GM23338 (cell line): ENCODE results near the gene MAP1LC3B. TPM values are rescaled to one million over a fixed set of nuclear protein-coding genes. Genes with fewer than 3 reads are reported as not detected.

Source experiments
- ATAC-seq: fragments of 200-7000 bp; cut with Tn5 transposase; 3 replicates; pipeline ENCODE4 v1.9.1; 2020
- DNase-seq: peaks from one replicate; pipeline ENCODE4 v3.0.0-alpha.2; 2015; ENCODE audit warnings: low spot score
- H2AFZ ChIP-seq: fragments of 200-600 bp; sonication (generic); 2 replicates; pipeline ENCODE4 v1.8.0; 2016; ENCODE audit warnings: antibody characterized with exemption, mild to moderate bottlenecking, moderate library complexity
- H3F3A ChIP-seq: fragments of 200-600 bp; sonication (generic); replicated peaks from 2 replicates; pipeline ENCODE4 v1.8.0; 2017; ENCODE audit warnings: antibody characterized with exemption, mixed run types, low read depth
- H3K27ac ChIP-seq: fragments of 200-600 bp; sonication (generic); 2 replicates; pipeline ENCODE4 v1.6.1; 2016; ENCODE audit warnings: low read depth
- H3K27me3 ChIP-seq: fragments of 200-600 bp; sonication (generic); 2 replicates; pipeline ENCODE4 v1.8.0; 2016; ENCODE audit warnings: mild to moderate bottlenecking, mixed run types, moderate library complexity; ENCODE audit not compliant: insufficient read depth
- H3K36me3 ChIP-seq: fragments of 200-600 bp; sonication (generic); 2 replicates; pipeline ENCODE4 v1.8.0; 2016; ENCODE audit warnings: mild to moderate bottlenecking; ENCODE audit not compliant: insufficient read depth
- H3K4me1 ChIP-seq: fragments of 200-600 bp; sonication (generic); 2 replicates; pipeline ENCODE4 v1.8.0; 2016; ENCODE audit warnings: mild to moderate bottlenecking, moderate library complexity; ENCODE audit not compliant: insufficient read depth
- H3K4me2 ChIP-seq: fragments of 200-600 bp; sonication (generic); 2 replicates; pipeline ENCODE4 v1.7.1; 2017; ENCODE audit warnings: mixed run types
- H3K4me3 ChIP-seq: fragments of 200-600 bp; sonication (generic); 2 replicates; pipeline ENCODE4 v1.6.1; 2016; ENCODE audit warnings: mixed run types
- H3K79me2 ChIP-seq: fragments of 200-600 bp; sonication (generic); replicated peaks from 2 replicates; pipeline ENCODE4 v1.8.0; 2017; ENCODE audit warnings: mild to moderate bottlenecking; ENCODE audit not compliant: insufficient read depth
- H3K9me2 ChIP-seq: fragments of 200-600 bp; sonication (generic); 2 replicates; pipeline ENCODE4 v1.8.0; 2017; ENCODE audit not compliant: insufficient read depth
- H4K20me1 ChIP-seq: fragments of 200-600 bp; sonication (generic); replicated peaks from 2 replicates; pipeline ENCODE4 v1.8.0; 2017; ENCODE audit warnings: mild to moderate bottlenecking; ENCODE audit not compliant: insufficient read depth
- H3K27ac Mint-ChIP-seq: 2 replicates; pipeline ENCODE4 v1.8.0; 2020; ENCODE audit warnings: inconsistent platforms, mild to moderate bottlenecking, moderate library complexity, mixed read lengths
- H3K27me3 Mint-ChIP-seq: 3 replicates; pipeline ENCODE4 v1.8.0; 2022; ENCODE audit warnings: low read depth, mild to moderate bottlenecking, moderate library complexity, mixed read lengths, inconsistent platforms; ENCODE audit not compliant: insufficient read depth, poor library complexity
- H3K36me3 Mint-ChIP-seq: 3 replicates; pipeline ENCODE4 v1.8.0; 2021; ENCODE audit warnings: low read depth, mild to moderate bottlenecking, inconsistent platforms, moderate library complexity, mixed read lengths
- H3K4me1 Mint-ChIP-seq: 3 replicates; pipeline ENCODE4 v1.8.0; 2020; ENCODE audit warnings: mild to moderate bottlenecking, inconsistent platforms, mixed read lengths
- H3K4me3 Mint-ChIP-seq: 3 replicates; pipeline ENCODE4 v1.8.0; 2021; ENCODE audit warnings: moderate library complexity, mild to moderate bottlenecking, inconsistent platforms, mixed read lengths
- H3K9me3 Mint-ChIP-seq: 3 replicates; pipeline ENCODE4 v1.8.0; 2020; ENCODE audit warnings: moderate library complexity, mild to moderate bottlenecking, inconsistent platforms, mixed read lengths
- EZH2 ChIP-seq: fragments of 200-600 bp; sonication (generic); IDR thresholded peaks from one replicate; pipeline ENCODE4 v1.8.0; 2017; ENCODE audit warnings: antibody characterized with exemption, mild to moderate bottlenecking, low read depth; ENCODE audit not compliant: unreplicated experiment
- NANOG ChIP-seq: IDR thresholded peaks from 2 replicates; pipeline ENCODE4 v1.6.1; 2016; ENCODE audit warnings: antibody characterized with exemption, borderline replicate concordance
- POLR2AphosphoS5 ChIP-seq: IDR thresholded peaks from 2 replicates; pipeline ENCODE4 v1.6.1; 2016; ENCODE audit warnings: antibody characterized with exemption, low read depth
- ZNF331 ChIP-seq: fragments of 250-450 bp; sonication (Bioruptor Pico); IDR thresholded peaks from 2 replicates; pipeline ENCODE4 v1.5.0; 2020; ENCODE audit warnings: low read depth, mild to moderate bottlenecking, moderate library complexity
- polyA plus RNA-seq: library from polyadenylated mRNA; unstranded; fragments of >200 nt; fragmentation: Nextera tagmentation; extraction: Ambion mirVana; gene quantifications from 2 replicates; pipeline ENCODE4 v1.2.1, GENCODE V29; 2016
- total RNA-seq: library from RNA; depleted of rRNA; stranded (reverse); fragments of >200 nt; shearing (Covaris generic); gene quantifications from 2 replicates; pipeline ENCODE4 v1.2.3, GENCODE V29; 2014
- TF ChIP-seq, protein P1 (sequence below), 2 experiments: fragments of 200-600 bp in 1 of 2; sonication (generic) in 1 of 2; conservative IDR thresholded peaks; 2 replicates each; pipeline versions ENCODE4 v1.5.1 to v1.6.1; 2016 to 2017; ENCODE audit warnings: antibody characterized with exemption in 2 of 2, low read depth in 2 of 2, mild to moderate bottlenecking in 2 of 2, moderate library complexity in 1 of 2
- TF ChIP-seq, protein P2 (sequence below): IDR thresholded peaks from one replicate; pipeline ENCODE4 v1.6.1; 2018; ENCODE audit warnings: antibody characterized with exemption; ENCODE audit not compliant: unreplicated experiment
- TF ChIP-seq, protein P3 (sequence below): IDR thresholded peaks from 2 replicates; pipeline ENCODE4 v1.6.1; 2016; ENCODE audit warnings: antibody characterized with exemption
- TF ChIP-seq, protein P4 (sequence below): fragments of 250-450 bp; sonication (Bioruptor Pico); IDR thresholded peaks from 2 replicates; pipeline ENCODE4 v1.5.0; 2020; ENCODE audit warnings: mild to moderate bottlenecking, moderate library complexity

MAP1LC3B gene
- total and polyA plus RNA-seq, 2 experiments from 2014 or later = 35.9 to 80.2 TPM

DNA sequence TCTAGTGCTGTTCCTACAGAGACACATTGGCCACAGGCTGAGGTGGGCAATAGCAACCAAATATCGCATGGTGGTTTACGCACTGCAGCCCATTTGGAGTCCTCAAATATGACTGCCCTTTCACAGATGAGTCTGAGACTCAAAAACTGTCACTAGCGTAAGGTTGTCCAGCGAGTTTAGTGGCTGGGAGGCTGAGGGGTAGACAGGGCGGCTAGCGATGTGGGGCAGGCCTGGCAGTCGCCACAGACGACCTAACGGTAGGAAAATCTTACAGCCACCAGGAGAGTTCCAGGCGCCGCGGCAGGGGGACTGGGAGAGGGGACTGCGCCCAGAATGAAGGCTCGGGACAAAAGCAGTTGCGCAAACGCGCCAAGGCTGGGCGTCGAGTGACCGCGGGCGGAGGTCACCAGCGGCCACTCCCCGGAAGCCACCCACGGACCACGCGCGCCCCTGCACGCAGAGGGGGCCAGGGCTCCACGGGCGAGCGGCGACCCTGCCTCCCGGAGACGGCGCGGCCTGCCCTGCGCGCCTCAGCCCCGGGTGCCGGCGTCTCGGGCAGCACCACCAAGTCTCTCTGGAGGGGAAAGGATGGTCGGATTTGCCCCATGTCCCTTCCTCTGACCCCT lies 699 bp upstream of the MAP1LC3B start (continued):
- TF ChIP-seq, protein P1, sequence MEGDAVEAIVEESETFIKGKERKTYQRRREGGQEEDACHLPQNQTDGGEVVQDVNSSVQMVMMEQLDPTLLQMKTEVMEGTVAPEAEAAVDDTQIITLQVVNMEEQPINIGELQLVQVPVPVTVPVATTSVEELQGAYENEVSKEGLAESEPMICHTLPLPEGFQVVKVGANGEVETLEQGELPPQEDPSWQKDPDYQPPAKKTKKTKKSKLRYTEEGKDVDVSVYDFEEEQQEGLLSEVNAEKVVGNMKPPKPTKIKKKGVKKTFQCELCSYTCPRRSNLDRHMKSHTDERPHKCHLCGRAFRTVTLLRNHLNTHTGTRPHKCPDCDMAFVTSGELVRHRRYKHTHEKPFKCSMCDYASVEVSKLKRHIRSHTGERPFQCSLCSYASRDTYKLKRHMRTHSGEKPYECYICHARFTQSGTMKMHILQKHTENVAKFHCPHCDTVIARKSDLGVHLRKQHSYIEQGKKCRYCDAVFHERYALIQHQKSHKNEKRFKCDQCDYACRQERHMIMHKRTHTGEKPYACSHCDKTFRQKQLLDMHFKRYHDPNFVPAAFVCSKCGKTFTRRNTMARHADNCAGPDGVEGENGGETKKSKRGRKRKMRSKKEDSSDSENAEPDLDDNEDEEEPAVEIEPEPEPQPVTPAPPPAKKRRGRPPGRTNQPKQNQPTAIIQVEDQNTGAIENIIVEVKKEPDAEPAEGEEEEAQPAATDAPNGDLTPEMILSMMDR (conservative IDR thresholded peaks at IDR 0.05; ENCODE audit: low read depth in 2 of 2) = no peak
- no peak for TF ChIP-seq POLR2AphosphoS5
- TF ChIP-seq EZH2 = no peak
- TF ChIP-seq, protein P2, sequence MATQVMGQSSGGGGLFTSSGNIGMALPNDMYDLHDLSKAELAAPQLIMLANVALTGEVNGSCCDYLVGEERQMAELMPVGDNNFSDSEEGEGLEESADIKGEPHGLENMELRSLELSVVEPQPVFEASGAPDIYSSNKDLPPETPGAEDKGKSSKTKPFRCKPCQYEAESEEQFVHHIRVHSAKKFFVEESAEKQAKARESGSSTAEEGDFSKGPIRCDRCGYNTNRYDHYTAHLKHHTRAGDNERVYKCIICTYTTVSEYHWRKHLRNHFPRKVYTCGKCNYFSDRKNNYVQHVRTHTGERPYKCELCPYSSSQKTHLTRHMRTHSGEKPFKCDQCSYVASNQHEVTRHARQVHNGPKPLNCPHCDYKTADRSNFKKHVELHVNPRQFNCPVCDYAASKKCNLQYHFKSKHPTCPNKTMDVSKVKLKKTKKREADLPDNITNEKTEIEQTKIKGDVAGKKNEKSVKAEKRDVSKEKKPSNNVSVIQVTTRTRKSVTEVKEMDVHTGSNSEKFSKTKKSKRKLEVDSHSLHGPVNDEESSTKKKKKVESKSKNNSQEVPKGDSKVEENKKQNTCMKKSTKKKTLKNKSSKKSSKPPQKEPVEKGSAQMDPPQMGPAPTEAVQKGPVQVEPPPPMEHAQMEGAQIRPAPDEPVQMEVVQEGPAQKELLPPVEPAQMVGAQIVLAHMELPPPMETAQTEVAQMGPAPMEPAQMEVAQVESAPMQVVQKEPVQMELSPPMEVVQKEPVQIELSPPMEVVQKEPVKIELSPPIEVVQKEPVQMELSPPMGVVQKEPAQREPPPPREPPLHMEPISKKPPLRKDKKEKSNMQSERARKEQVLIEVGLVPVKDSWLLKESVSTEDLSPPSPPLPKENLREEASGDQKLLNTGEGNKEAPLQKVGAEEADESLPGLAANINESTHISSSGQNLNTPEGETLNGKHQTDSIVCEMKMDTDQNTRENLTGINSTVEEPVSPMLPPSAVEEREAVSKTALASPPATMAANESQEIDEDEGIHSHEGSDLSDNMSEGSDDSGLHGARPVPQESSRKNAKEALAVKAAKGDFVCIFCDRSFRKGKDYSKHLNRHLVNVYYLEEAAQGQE = no peak
- no peak for TF ChIP-seq ZNF331 (CRISPR knock-in tag)
- TF ChIP-seq NANOG = no peak
- TF ChIP-seq, protein P3, sequence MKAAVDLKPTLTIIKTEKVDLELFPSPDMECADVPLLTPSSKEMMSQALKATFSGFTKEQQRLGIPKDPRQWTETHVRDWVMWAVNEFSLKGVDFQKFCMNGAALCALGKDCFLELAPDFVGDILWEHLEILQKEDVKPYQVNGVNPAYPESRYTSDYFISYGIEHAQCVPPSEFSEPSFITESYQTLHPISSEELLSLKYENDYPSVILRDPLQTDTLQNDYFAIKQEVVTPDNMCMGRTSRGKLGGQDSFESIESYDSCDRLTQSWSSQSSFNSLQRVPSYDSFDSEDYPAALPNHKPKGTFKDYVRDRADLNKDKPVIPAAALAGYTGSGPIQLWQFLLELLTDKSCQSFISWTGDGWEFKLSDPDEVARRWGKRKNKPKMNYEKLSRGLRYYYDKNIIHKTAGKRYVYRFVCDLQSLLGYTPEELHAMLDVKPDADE = no peak

DNA sequence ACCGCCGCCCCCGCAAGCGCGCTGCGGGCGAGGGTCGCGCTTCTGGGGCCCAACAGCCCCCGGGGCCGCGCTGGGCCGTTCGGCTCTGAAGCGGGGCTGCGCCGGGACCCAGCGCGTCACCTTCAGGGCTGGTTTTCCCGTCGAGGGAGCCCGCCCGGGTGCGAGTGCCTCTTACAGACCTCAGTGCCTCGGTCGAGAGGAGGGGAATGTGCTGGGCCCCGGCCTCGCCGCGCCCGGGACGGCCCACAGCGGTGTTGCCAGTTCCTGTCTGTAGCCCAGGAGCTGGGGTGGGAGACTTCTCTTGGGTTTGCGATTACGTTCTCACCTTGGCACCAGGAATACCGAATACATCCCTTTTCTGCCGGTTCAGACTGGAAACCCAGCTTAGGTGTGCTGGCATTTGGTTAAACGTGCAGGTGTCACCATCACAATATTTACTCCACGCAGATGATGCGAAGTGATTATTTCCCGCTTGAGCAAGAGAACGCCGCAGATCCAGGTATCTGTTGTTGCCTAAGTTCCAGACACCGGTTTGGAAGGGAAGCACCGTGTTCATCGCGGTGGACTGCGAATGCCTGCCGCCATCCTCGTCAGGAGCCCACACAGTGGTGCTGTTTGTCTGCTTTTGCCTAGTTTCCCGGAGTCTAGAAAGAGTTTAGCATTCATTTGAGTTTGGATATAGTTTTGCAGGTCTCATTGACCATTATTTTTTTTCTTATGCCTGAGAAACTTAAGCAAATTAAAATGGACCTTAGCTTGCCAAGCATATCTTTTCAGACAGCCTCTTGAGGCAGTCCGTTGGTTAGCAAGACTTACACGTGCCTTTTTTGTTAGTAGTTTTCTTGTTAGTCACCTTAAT lies 914 bp downstream of the MAP1LC3B start:
- 0 out of 2 replicates have a peak overlapping the region, but pooled peaks have one; percentile 80 for H3K27ac Mint-ChIP-seq
- no peaks in the 10 kb centered on the region for H3K27me3 ChIP-seq
- H3K4me1 Mint-ChIP-seq = peaks cover 26% of the 10 kb centered on the region
- H3K36me3 Mint-ChIP-seq = peaks cover 3% of the 10 kb centered on the region; the same call in 2 of the 3 replicates
- H3K4me2 ChIP-seq = peak overlapping the region; percentile 94
- no peak overlapping the region for H3K27ac ChIP-seq
- no peaks in the 10 kb centered on the region for H3K36me3 ChIP-seq
- H4K20me1 ChIP-seq = peaks cover 40% of the 10 kb centered on the region
- H3K4me3 ChIP-seq = peak overlapping the region; percentile 79
- H3K27me3 Mint-ChIP-seq = peaks cover 12% of the 10 kb centered on the region
- 0 out of 2 replicates have a peak, but pooled peaks cover 10% of the 10 kb centered on the region for H3F3A ChIP-seq
- H3K9me2 ChIP-seq = no peaks in the 10 kb centered on the region
- peaks cover 51% of the 10 kb centered on the region for H3K79me2 ChIP-seq
- peaks cover 12% of the 10 kb centered on the region for H3K4me1 ChIP-seq
- ATAC-seq (peak; percentile 15), DNase-seq (peak; percentile 71)
- peak overlapping the region; percentile 88 for H3K4me3 Mint-ChIP-seq
- H2AFZ ChIP-seq = no peak overlapping the region
- no peaks in the 10 kb centered on the region; the same call in 2 of the 3 replicates for H3K9me3 Mint-ChIP-seq
- TF ChIP-seq, protein P4, sequence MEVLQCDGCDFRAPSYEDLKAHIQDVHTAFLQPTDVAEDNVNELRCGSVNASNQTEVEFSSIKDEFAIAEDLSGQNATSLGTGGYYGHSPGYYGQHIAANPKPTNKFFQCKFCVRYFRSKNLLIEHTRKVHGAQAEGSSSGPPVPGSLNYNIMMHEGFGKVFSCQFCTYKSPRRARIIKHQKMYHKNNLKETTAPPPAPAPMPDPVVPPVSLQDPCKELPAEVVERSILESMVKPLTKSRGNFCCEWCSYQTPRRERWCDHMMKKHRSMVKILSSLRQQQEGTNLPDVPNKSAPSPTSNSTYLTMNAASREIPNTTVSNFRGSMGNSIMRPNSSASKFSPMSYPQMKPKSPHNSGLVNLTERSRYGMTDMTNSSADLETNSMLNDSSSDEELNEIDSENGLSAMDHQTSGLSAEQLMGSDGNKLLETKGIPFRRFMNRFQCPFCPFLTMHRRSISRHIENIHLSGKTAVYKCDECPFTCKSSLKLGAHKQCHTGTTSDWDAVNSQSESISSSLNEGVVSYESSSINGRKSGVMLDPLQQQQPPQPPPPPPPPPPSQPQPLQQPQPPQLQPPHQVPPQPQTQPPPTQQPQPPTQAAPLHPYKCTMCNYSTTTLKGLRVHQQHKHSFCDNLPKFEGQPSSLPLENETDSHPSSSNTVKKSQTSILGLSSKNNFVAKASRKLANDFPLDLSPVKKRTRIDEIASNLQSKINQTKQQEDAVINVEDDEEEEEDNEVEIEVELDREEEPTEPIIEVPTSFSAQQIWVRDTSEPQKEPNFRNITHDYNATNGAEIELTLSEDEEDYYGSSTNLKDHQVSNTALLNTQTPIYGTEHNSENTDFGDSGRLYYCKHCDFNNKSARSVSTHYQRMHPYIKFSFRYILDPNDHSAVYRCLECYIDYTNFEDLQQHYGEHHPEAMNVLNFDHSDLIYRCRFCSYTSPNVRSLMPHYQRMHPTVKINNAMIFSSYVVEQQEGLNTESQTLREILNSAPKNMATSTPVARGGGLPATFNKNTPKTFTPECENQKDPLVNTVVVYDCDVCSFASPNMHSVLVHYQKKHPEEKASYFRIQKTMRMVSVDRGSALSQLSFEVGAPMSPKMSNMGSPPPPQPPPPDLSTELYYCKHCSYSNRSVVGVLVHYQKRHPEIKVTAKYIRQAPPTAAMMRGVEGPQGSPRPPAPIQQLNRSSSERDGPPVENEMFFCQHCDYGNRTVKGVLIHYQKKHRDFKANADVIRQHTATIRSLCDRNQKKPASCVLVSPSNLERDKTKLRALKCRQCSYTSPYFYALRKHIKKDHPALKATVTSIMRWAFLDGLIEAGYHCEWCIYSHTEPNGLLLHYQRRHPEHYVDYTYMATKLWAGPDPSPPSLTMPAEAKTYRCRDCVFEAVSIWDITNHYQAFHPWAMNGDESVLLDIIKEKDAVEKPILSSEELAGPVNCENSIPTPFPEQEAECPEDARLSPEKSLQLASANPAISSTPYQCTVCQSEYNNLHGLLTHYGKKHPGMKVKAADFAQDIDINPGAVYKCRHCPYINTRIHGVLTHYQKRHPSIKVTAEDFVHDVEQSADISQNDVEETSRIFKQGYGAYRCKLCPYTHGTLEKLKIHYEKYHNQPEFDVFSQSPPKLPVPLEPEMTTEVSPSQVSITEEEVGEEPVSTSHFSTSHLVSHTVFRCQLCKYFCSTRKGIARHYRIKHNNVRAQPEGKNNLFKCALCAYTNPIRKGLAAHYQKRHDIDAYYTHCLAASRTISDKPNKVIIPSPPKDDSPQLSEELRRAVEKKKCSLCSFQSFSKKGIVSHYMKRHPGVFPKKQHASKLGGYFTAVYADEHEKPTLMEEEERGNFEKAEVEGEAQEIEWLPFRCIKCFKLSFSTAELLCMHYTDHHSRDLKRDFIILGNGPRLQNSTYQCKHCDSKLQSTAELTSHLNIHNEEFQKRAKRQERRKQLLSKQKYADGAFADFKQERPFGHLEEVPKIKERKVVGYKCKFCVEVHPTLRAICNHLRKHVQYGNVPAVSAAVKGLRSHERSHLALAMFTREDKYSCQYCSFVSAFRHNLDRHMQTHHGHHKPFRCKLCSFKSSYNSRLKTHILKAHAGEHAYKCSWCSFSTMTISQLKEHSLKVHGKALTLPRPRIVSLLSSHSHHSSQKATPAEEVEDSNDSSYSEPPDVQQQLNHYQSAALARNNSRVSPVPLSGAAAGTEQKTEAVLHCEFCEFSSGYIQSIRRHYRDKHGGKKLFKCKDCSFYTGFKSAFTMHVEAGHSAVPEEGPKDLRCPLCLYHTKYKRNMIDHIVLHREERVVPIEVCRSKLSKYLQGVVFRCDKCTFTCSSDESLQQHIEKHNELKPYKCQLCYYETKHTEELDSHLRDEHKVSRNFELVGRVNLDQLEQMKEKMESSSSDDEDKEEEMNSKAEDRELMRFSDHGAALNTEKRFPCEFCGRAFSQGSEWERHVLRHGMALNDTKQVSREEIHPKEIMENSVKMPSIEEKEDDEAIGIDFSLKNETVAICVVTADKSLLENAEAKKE (CRISPR knock-in tag) = no peak
- TF ChIP-seq POLR2AphosphoS5 = no peak
